PFSK-1 (cell line): ENCODE measurements around the gene DCUN1D2.

ENCODE experiments used
- FOXP2 ChIP-seq: optimal IDR thresholded peaks from 2 replicates; pipeline ENCODE3; 2011; ENCODE audit warnings: borderline replicate concordance, control low read depth, inconsistent platforms; ENCODE audit not compliant: insufficient read depth; ENCODE audit errors: extremely low read length, extremely low read depth
- POLR2AphosphoS5 ChIP-seq: IDR thresholded peaks from 2 replicates; pipeline ENCODE4 v1.6.1; 2012; ENCODE audit warnings: low read depth, mild to moderate bottlenecking, control low read depth, low read length, moderate library complexity
- SIN3A ChIP-seq: IDR thresholded peaks from 2 replicates; pipeline ENCODE4 v1.6.1; 2012; ENCODE audit warnings: mild to moderate bottlenecking, low read length, moderate library complexity, borderline replicate concordance; ENCODE audit not compliant: insufficient read depth
- TAF1 ChIP-seq: IDR thresholded peaks from 2 replicates; pipeline ENCODE4 v1.6.1; 2012; ENCODE audit warnings: low read length, control low read depth, borderline replicate concordance; ENCODE audit not compliant: insufficient read depth
- TF ChIP-seq, protein P1 (sequence below), 2 experiments: IDR thresholded peaks; 2 replicates each; pipeline versions ENCODE4 v1.6.1 to v1.8.0; 2011 to 2012; ENCODE audit warnings: low read depth in 2 of 2, low read length in 2 of 2, control low read depth in 1 of 2, inconsistent platforms in 1 of 2, mild to moderate bottlenecking in 1 of 2, moderate library complexity in 1 of 2; ENCODE audit not compliant: insufficient read depth in 1 of 2

DCUN1D2 gene

GRCh38 chr13:113406321-113407102 lies 84.0 kb downstream of the DCUN1D2 start:
- no peak for TF ChIP-seq FOXP2
- TF ChIP-seq, protein P1, sequence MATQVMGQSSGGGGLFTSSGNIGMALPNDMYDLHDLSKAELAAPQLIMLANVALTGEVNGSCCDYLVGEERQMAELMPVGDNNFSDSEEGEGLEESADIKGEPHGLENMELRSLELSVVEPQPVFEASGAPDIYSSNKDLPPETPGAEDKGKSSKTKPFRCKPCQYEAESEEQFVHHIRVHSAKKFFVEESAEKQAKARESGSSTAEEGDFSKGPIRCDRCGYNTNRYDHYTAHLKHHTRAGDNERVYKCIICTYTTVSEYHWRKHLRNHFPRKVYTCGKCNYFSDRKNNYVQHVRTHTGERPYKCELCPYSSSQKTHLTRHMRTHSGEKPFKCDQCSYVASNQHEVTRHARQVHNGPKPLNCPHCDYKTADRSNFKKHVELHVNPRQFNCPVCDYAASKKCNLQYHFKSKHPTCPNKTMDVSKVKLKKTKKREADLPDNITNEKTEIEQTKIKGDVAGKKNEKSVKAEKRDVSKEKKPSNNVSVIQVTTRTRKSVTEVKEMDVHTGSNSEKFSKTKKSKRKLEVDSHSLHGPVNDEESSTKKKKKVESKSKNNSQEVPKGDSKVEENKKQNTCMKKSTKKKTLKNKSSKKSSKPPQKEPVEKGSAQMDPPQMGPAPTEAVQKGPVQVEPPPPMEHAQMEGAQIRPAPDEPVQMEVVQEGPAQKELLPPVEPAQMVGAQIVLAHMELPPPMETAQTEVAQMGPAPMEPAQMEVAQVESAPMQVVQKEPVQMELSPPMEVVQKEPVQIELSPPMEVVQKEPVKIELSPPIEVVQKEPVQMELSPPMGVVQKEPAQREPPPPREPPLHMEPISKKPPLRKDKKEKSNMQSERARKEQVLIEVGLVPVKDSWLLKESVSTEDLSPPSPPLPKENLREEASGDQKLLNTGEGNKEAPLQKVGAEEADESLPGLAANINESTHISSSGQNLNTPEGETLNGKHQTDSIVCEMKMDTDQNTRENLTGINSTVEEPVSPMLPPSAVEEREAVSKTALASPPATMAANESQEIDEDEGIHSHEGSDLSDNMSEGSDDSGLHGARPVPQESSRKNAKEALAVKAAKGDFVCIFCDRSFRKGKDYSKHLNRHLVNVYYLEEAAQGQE (IDR thresholded peaks at IDR 0.05; ENCODE audit: insufficient read depth in 1 of 2, low read depth in 2 of 2, low read length in 2 of 2): no peak
- no peak for TF ChIP-seq TAF1
- no peak for TF ChIP-seq POLR2AphosphoS5
- TF ChIP-seq SIN3A: no peak
